MCF 10A (cell line): Measurements from ENCODE around the gene MAP6. TPM values are rescaled to one million over a fixed set of nuclear protein-coding genes. Genes with fewer than 3 reads are reported as not detected.
"Not testable (repeated sequence)": the region's sequence is repeated elsewhere in the genome, so short reads cannot be mapped to it uniquely, and the experiment has no call there.

Source experiments
- BruUV-seq: library from RNA; stranded (reverse); fragments of 400-500 nt; replicated peaks from 2 replicates; lab custom pipeline; 2021; lab: Mats Ljungman, UMichigan
- CTCF ChIA-PET: fragments of 300-600 bp; sonication (Branson Sonifier 250); formaldehyde crosslinking; extraction: SDS; loops from one replicate; lab custom pipeline; 2021; ENCODE audit warnings: antibody characterized with exemption, inconsistent platforms; lab: Yijun Ruan, JAX
- POLR2A ChIA-PET: fragments of 300-600, 350-650 bp; sonication (Branson Sonifier 250); formaldehyde crosslinking; extraction: SDS; loops from one replicate; lab custom pipeline; 2020; ENCODE audit warnings: antibody characterized with exemption, inconsistent platforms; lab: Yijun Ruan, JAX
- DNase-seq: peaks from one replicate; pipeline ENCODE4 v3.0.0-alpha.2; 2018; ENCODE audit not compliant: unreplicated experiment
- H3K27ac Mint-ChIP-seq: one replicate; pipeline ENCODE4 v1.8.0; 2022; ENCODE audit warnings: mild to moderate bottlenecking, low read depth, mixed read lengths; ENCODE audit not compliant: unreplicated experiment
- H3K27me3 Mint-ChIP-seq: one replicate; pipeline ENCODE4 v1.8.0; 2022; ENCODE audit warnings: mixed read lengths; ENCODE audit not compliant: insufficient read depth, unreplicated experiment
- H3K36me3 Mint-ChIP-seq: one replicate; pipeline ENCODE4 v1.8.0; 2022; ENCODE audit warnings: mild to moderate bottlenecking, moderate library complexity, mixed read lengths; ENCODE audit not compliant: insufficient read depth, unreplicated experiment
- H3K4me1 Mint-ChIP-seq: one replicate; pipeline ENCODE4 v1.8.0; 2022; ENCODE audit warnings: mixed read lengths; ENCODE audit not compliant: insufficient read depth, unreplicated experiment
- H3K4me3 Mint-ChIP-seq: one replicate; pipeline ENCODE4 v1.8.0; 2022; ENCODE audit warnings: mild to moderate bottlenecking, moderate library complexity, mixed read lengths; ENCODE audit not compliant: unreplicated experiment
- H3K9me3 Mint-ChIP-seq: one replicate; pipeline ENCODE4 v1.8.0; 2022; ENCODE audit warnings: mixed read lengths; ENCODE audit not compliant: unreplicated experiment
- intact Hi-C: fragments of 100-400 bp; cut with micrococcal nuclease; formaldehyde crosslinking; loops from 2 replicates; pipeline ENCODE4 v1.14.1; 2022
- total RNA-seq: library from RNA; stranded (reverse); gene quantifications from 2 replicates; pipeline ENCODE4 v1.2.3, GENCODE V29; 2022
- TF ChIP-seq, protein P1 (sequence below): fragments of 200-600 bp; IDR thresholded peaks from one replicate; pipeline ENCODE4 v1.8.0; 2022; ENCODE audit warnings: antibody characterized with exemption, mild to moderate bottlenecking; ENCODE audit not compliant: unreplicated experiment

MAP6 gene
- total RNA-seq, 1 experiment from 2014 or later: not detected

DNA sequence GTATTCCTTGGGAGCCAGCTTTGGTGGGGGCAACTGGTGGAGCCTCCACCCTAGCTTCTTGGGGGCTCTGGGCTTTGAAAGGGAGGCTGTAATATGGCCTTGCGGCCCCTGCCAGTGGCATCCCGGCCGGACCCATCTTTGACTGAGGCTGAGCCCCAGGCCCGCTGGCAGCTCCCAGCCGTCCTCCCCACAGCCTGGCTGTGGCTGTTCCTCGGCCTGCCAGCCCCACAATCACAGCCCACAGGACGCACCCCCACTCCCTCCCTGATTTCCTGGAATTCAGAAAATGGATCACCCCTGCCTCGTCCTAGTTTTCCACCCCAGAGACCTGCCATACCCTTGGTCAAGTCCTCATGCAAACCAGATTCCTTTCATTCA lies 83.6 kb downstream of the MAP6 start:
- Mint-ChIP-seq H3K4me3 (no peak overlapping the region), H3K27ac (no peak overlapping the region), H3K4me1 (no peaks in the 10 kb centered on the region), H3K27me3 (peaks cover 12% of the 10 kb centered on the region), H3K36me3 (no peaks in the 10 kb centered on the region), H3K9me3 (no peaks in the 10 kb centered on the region)
- BruUV-seq: no TSS peak
- CTCF ChIA-PET: interaction anchor here (0.6 to 1.2 kb wide), 4 partner anchors 10 to 567 kb away, joined by 3 to 6 read pairs (median 4); no protein-coding TSS in a partner anchor
- intact Hi-C loops: no loop called here
- TF ChIP-seq, protein P1, sequence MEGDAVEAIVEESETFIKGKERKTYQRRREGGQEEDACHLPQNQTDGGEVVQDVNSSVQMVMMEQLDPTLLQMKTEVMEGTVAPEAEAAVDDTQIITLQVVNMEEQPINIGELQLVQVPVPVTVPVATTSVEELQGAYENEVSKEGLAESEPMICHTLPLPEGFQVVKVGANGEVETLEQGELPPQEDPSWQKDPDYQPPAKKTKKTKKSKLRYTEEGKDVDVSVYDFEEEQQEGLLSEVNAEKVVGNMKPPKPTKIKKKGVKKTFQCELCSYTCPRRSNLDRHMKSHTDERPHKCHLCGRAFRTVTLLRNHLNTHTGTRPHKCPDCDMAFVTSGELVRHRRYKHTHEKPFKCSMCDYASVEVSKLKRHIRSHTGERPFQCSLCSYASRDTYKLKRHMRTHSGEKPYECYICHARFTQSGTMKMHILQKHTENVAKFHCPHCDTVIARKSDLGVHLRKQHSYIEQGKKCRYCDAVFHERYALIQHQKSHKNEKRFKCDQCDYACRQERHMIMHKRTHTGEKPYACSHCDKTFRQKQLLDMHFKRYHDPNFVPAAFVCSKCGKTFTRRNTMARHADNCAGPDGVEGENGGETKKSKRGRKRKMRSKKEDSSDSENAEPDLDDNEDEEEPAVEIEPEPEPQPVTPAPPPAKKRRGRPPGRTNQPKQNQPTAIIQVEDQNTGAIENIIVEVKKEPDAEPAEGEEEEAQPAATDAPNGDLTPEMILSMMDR: no peak
- no peak for DNase-seq
- POLR2A ChIA-PET: no interaction called here

GRCh38 chr11:75584659-75585292 lies 84.1 kb downstream of the MAP6 start:
- H3K4me1 Mint-ChIP-seq, DNase-seq, intact Hi-C loops, H3K4me3 Mint-ChIP-seq, H3K27ac Mint-ChIP-seq, POLR2A ChIA-PET, BruUV-seq, H3K36me3 Mint-ChIP-seq, H3K9me3 Mint-ChIP-seq: not testable (repeated sequence)
- CTCF ChIA-PET: interaction anchor here (0.6 to 1.2 kb wide), 6 partner anchors 9 to 567 kb away, joined by 3 to 6 read pairs (median 4); no protein-coding TSS in a partner anchor
- peaks cover 12% of the 10 kb centered on the region for H3K27me3 Mint-ChIP-seq

- ChIA-PET CTCF (interaction anchor here (0.6 to 1.0 kb wide), 3 partner anchors 10 to 53 kb away, joined by 3 to 4 read pairs (median 3); no protein-coding TSS in a partner anchor), POLR2A (no interaction called here)
- no peak for DNase-seq
- BruUV-seq: no TSS peak
- no peak overlapping the region for H3K4me3 Mint-ChIP-seq
- no peaks in the 10 kb centered on the region for H3K36me3 Mint-ChIP-seq
- intact Hi-C loops: no loop called here
- no peaks in the 10 kb centered on the region for H3K4me1 Mint-ChIP-seq
- TF ChIP-seq, protein P1: no peak
- H3K27ac Mint-ChIP-seq: no peak overlapping the region
- H3K9me3 Mint-ChIP-seq: no peaks in the 10 kb centered on the region
- peaks cover 12% of the 10 kb centered on the region for H3K27me3 Mint-ChIP-seq
Measured at GRCh38 chr11:75583718-75584658, 84.8 kb downstream of the MAP6 start.

- no peaks in the 10 kb centered on the region for H3K4me1 Mint-ChIP-seq
- H3K36me3 Mint-ChIP-seq: no peaks in the 10 kb centered on the region
- TF ChIP-seq, protein P1: peak; percentile 8
- no peak overlapping the region for H3K4me3 Mint-ChIP-seq
- H3K27me3 Mint-ChIP-seq: peaks cover 12% of the 10 kb centered on the region
- BruUV-seq: no TSS peak
- POLR2A ChIA-PET: no interaction called here
- no peak overlapping the region for H3K27ac Mint-ChIP-seq
- no peaks in the 10 kb centered on the region for H3K9me3 Mint-ChIP-seq
- CTCF ChIA-PET: interaction anchor here (0.6 to 0.7 kb wide), 3 partner anchors 9 to 646 kb away, joined by 3 to 4 read pairs (median 3); no protein-coding TSS in a partner anchor
- intact Hi-C loops: no loop called here
- DNase-seq: no peak
Measured at GRCh38 chr11:75582895-75583717, 85.7 kb downstream of the MAP6 start.
